A673 (cell line): ENCODE results near the gene ASAP3. TPM values are rescaled to one million over a fixed set of nuclear protein-coding genes. Genes with fewer than 3 reads are reported as not detected.

Experiments used
- BruUV-seq: library from RNA; stranded (reverse); fragments of 400-500 nt; replicated peaks from 2 replicates; lab custom pipeline; 2021; lab: Mats Ljungman, UMichigan
- CTCF ChIA-PET: fragments of 300-600 bp; sonication (Branson Sonifier 250); formaldehyde crosslinking; loops from one replicate; lab custom pipeline; 2022; ENCODE audit warnings: antibody characterized with exemption; lab: Charles Lee
- POLR2A ChIA-PET: fragments of 300-600 bp; sonication (Branson Sonifier 250); formaldehyde crosslinking; loops from one replicate; lab custom pipeline; 2022; ENCODE audit warnings: antibody characterized with exemption; ENCODE audit not compliant: low non-redundant PET; lab: Charles Lee
- DNase-seq: peaks from one replicate; pipeline ENCODE4 v3.0.0-alpha.2; 2015; ENCODE audit warnings: low spot score
- H3K27ac ChIP-seq: fragments of 200-600 bp; sonication (generic); 2 replicates; pipeline ENCODE4 v1.5.1; 2016; ENCODE audit warnings: mixed run types, low read depth, mild to moderate bottlenecking, mixed read lengths, antibody characterized with exemption, low read length; ENCODE audit not compliant: poor library complexity, severe bottlenecking
- H3K27me3 ChIP-seq: fragments of 200-600 bp; sonication (generic); replicated peaks from 2 replicates; pipeline ENCODE4 v1.6.1; 2017; ENCODE audit warnings: mixed run types, low read depth, mild to moderate bottlenecking, mixed read lengths, antibody characterized with exemption, low read length; ENCODE audit not compliant: insufficient read depth, poor library complexity
- H3K36me3 ChIP-seq: fragments of 200-600 bp; sonication (generic); 2 replicates; pipeline ENCODE4 v1.6.1; 2016; ENCODE audit warnings: mixed run types, mild to moderate bottlenecking, mixed read lengths, antibody characterized with exemption, low read length; ENCODE audit not compliant: insufficient read depth, poor library complexity, severe bottlenecking
- H3K4me1 ChIP-seq: fragments of 200-600 bp; sonication (generic); 2 replicates; pipeline ENCODE4 v1.6.1; 2017; ENCODE audit warnings: mixed run types, mild to moderate bottlenecking, mixed read lengths, antibody characterized with exemption, low read length; ENCODE audit not compliant: insufficient read depth, poor library complexity, severe bottlenecking
- H3K4me3 ChIP-seq: fragments of 200-600 bp; sonication (generic); 2 replicates; pipeline ENCODE4 v1.5.1; 2016; ENCODE audit warnings: low read depth, mixed run types, mild to moderate bottlenecking, mixed read lengths, low read length; ENCODE audit not compliant: poor library complexity, severe bottlenecking
- H3K9me3 ChIP-seq: fragments of 200-600 bp; sonication (generic); 2 replicates; pipeline ENCODE4 v1.6.1; 2016; ENCODE audit warnings: mixed run types, low read depth, mild to moderate bottlenecking, mixed read lengths, antibody characterized with exemption, low read length; ENCODE audit not compliant: poor library complexity, severe bottlenecking
- EZH2 ChIP-seq: fragments of 200-600 bp; sonication (generic); IDR thresholded peaks from 2 replicates; pipeline ENCODE4 v1.6.1; 2017; ENCODE audit warnings: borderline replicate concordance, low read depth, mild to moderate bottlenecking, mixed read lengths, antibody characterized with exemption, low read length; ENCODE audit not compliant: poor library complexity, severe bottlenecking
- intact Hi-C: fragments of 100-400 bp; cut with micrococcal nuclease; formaldehyde crosslinking; loops from one replicate; pipeline ENCODE4 v1.10.0; 2022; ENCODE audit not compliant: unreplicated experiment
- total RNA-seq: library from RNA; stranded (reverse); gene quantifications from 2 replicates; pipeline ENCODE4 v1.2.3, GENCODE V29; 2021
- TF ChIP-seq, protein P1 (sequence below): fragments of 300-800, 200-600 bp; sonication (generic); conservative IDR thresholded peaks from 2 replicates; pipeline ENCODE4 v1.5.1; 2017; ENCODE audit warnings: low read depth, mild to moderate bottlenecking, antibody characterized with exemption, low read length, moderate library complexity, mixed read lengths

The ASAP3 gene
- total RNA-seq, 1 experiment from 2014 or later, result 7.8 TPM

DNA sequence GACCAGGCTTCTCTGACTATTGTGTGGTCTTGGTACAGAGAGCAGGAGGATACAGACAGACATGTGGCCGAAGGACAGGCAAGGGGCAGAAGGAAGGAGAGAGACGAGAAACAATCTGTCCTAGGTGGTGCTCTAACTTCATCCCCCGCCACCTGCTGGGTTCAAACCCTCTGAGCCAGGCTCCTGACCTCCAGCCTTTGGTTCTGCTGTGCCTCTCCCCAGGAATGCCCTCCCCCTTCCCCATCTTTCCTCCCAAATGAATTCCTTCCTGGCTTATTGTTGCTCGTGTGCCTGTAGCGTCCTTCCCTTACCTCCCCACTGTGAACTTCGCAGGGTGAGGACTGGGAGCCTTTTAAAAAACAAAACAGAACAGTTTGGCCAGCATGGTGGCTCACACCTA is 64.8 kb downstream of the ASAP3 start:
- Histone ChIP-seq H3K27ac (no peak overlapping the region), H3K4me1 (peaks cover 6% of the 10 kb centered on the region), H3K9me3 (no peaks in the 10 kb centered on the region), H3K27me3 (no peaks in the 10 kb centered on the region), H3K36me3 (no peaks in the 10 kb centered on the region), H3K4me3 (no peak overlapping the region)
- intact Hi-C loops, result no loop called here
- no TSS peak for BruUV-seq
- no peak for DNase-seq
- POLR2A ChIA-PET, result no interaction called here
- TF ChIP-seq EZH2, result no peak
- TF ChIP-seq, protein P1, sequence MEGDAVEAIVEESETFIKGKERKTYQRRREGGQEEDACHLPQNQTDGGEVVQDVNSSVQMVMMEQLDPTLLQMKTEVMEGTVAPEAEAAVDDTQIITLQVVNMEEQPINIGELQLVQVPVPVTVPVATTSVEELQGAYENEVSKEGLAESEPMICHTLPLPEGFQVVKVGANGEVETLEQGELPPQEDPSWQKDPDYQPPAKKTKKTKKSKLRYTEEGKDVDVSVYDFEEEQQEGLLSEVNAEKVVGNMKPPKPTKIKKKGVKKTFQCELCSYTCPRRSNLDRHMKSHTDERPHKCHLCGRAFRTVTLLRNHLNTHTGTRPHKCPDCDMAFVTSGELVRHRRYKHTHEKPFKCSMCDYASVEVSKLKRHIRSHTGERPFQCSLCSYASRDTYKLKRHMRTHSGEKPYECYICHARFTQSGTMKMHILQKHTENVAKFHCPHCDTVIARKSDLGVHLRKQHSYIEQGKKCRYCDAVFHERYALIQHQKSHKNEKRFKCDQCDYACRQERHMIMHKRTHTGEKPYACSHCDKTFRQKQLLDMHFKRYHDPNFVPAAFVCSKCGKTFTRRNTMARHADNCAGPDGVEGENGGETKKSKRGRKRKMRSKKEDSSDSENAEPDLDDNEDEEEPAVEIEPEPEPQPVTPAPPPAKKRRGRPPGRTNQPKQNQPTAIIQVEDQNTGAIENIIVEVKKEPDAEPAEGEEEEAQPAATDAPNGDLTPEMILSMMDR, result no peak
- CTCF ChIA-PET, result no interaction called here

DNA sequence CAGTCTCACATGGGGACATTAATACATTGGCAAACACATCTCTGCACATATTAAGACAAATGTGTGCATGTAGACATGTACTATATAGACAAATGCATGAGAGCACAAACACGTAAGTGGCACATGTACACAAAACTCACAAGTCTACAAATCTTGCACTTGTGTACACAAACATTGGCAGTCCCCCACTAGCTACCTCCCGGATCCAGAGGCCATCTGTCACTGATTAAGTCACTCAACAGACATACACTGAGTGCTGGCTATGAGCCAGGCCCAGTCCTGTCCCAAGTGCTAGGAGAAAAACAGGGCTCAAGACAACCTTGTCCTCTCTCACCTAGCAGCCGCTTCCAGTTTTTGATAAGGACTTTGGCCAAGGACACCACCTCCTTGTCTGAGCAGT is 66.4 kb downstream of the ASAP3 start:
- H3K4me3 ChIP-seq, result no peak overlapping the region
- intact Hi-C loops, result no loop called here
- no peaks in the 10 kb centered on the region for H3K36me3 ChIP-seq
- peak; percentile 68 for DNase-seq
- TF ChIP-seq EZH2, result no peak
- TF ChIP-seq, protein P1, result no peak
- BruUV-seq, result no TSS peak
- no peaks in the 10 kb centered on the region for H3K27me3 ChIP-seq
- peaks cover 6% of the 10 kb centered on the region for H3K4me1 ChIP-seq
- no peak overlapping the region for H3K27ac ChIP-seq
- ChIA-PET CTCF (no interaction called here), POLR2A (no interaction called here)
- no peaks in the 10 kb centered on the region for H3K9me3 ChIP-seq

DNA sequence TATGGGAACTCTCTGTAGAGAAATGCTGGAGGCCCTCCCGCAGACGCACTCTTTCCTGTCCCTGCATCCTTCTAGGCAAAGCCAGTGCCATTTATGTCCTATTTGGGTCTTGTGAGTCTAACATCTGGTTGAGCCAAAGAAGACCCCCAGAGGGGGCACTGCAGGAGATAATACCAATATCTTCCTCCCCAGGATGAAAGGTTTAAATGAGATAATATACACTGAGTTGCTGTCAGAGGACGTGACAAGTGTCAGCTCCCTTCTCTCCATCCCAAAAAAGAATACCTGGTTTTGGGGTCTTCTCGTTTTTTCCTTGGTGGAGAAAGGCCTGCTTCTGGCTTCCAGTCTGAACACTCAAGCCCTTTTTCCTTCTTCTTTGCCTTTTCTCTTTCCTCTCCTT is 67.0 kb downstream of the ASAP3 start:
- Histone ChIP-seq H3K27me3 (no peaks in the 10 kb centered on the region), H3K4me3 (no peak overlapping the region), H3K9me3 (no peaks in the 10 kb centered on the region), H3K27ac (no peak overlapping the region), H3K4me1 (peaks cover 6% of the 10 kb centered on the region), H3K36me3 (no peaks in the 10 kb centered on the region)
- POLR2A ChIA-PET, result no interaction called here
- BruUV-seq, result no TSS peak
- DNase-seq, result no peak
- TF ChIP-seq, protein P1, result no peak
- intact Hi-C loops, result no loop called here
- CTCF ChIA-PET, result interaction anchor here (0.5 kb wide), 1 partner anchor 178 kb away, joined by 5 read pairs; no protein-coding TSS in a partner anchor
